Gastroesophageal sphincter (tissue), 4 donors: ENCODE measurements around the gene STX8. TPM values are rescaled to one million over a fixed set of nuclear protein-coding genes. Genes with fewer than 3 reads are reported as not detected.
"Not testable (repeated sequence)": the region's sequence is repeated elsewhere in the genome, so short reads cannot be mapped to it uniquely, and the experiment has no call there.

Source experiments
- ATAC-seq: fragments of 150-250 bp; one replicate; pipeline ENCODE4 v1.9.1; 2016; ENCODE audit warnings: mild to moderate bottlenecking, moderate library complexity
- H3K27ac ChIP-seq, 4 donors: fragments of 200-600 bp; sonication (generic) in 3 of 4; 1 replicate in 3 of 4; 2 replicates in 1 of 4; pipeline ENCODE4 v1.5.1; 2016 to 2019
- H3K27me3 ChIP-seq: fragments of 200-600 bp; sonication (generic); one replicate; pipeline ENCODE4 v1.5.1; 2019
- H3K36me3 ChIP-seq, 2 donors: fragments of 200-600 bp; sonication (generic); one replicate each; pipeline ENCODE4 v1.5.1; 2019; ENCODE audit warnings: control low read depth in 1 of 2
- H3K4me1 ChIP-seq, 3 donors: fragments of 200-600 bp; sonication (generic); 1 replicate in 2 of 3; 2 replicates in 1 of 3; pipeline ENCODE4 v1.5.1; 2016 to 2019; ENCODE audit warnings: control low read depth in 2 of 3
- H3K4me3 ChIP-seq, 2 donors: fragments of 200-600 bp; sonication (generic); one replicate each; pipeline ENCODE4 v1.5.1; 2019; ENCODE audit warnings: mild to moderate bottlenecking in 1 of 2, moderate library complexity in 1 of 2
- H3K9me3 ChIP-seq, 3 donors: fragments of 200-600 bp; sonication (generic); one replicate each; pipeline ENCODE4 v1.5.1; 2017 to 2019; ENCODE audit warnings: control low read depth in 2 of 3
- CTCF ChIP-seq, 4 experiments: fragments of 200-600 bp in 2 of 4; fragments of 450-650 bp in 2 of 4; sonication (generic) in 1 of 4; IDR thresholded peaks; one replicate each; pipeline ENCODE4 v1.5.1; 2017 to 2019; ENCODE audit warnings: antibody characterized with exemption in 4 of 4, mild to moderate bottlenecking in 2 of 4, moderate library complexity in 2 of 4
- EP300 ChIP-seq: sonication (generic); formaldehyde crosslinking; IDR thresholded peaks from one replicate; pipeline ENCODE4 v1.6.1; 2017; ENCODE audit warnings: antibody characterized with exemption, mild to moderate bottlenecking
- POLR2A ChIP-seq, 2 donors: fragments of 450-650 bp; IDR thresholded peaks; one replicate each; pipeline ENCODE4 v1.6.1; 2017; ENCODE audit warnings: antibody characterized with exemption in 2 of 2, mild to moderate bottlenecking in 2 of 2, moderate library complexity in 1 of 2
- POLR2AphosphoS5 ChIP-seq: sonication (generic); formaldehyde crosslinking; IDR thresholded peaks from one replicate; pipeline ENCODE4 v1.6.1; 2017; ENCODE audit warnings: antibody characterized with exemption
- whole genome bisulfite sequencing, 2 donors: methylation state at CpG; one replicate each; pipeline ENCODE4 v1.1.5; 2018; ENCODE audit warnings: low coverage in 1 of 2; 5-methylcytosine and 5-hydroxymethylcytosine counted together
- total RNA-seq, 4 donors: library from RNA; depleted of rRNA; stranded (reverse); fragments of >200 nt; gene quantifications; one replicate each; pipeline ENCODE4 v1.1.0, GENCODE V29; 2016

The STX8 gene
- total RNA-seq, 4 donors from 2014 or later, result 67.9 to 106 (median 87.1) TPM

- peaks cover 0 to 18% (median 0%) of the 10 kb centered on the region in 3 donors for H3K4me1 ChIP-seq
These were observed 211.9 kb downstream of the STX8 start for GRCh38 chr17:9363440-9364350.

GRCh38 chr17:9361188-9361955 lies 214.2 kb downstream of the STX8 start:
- no peak overlapping the region for H3K4me3 ChIP-seq
- no peaks in the 10 kb centered on the region for H3K36me3 ChIP-seq

More at GRCh38 chr17:9363440-9364350, 211.9 kb downstream of the STX8 start:
- 84% methylated on average over 10 to 13 of the region's 13 CpGs for WGBS, 2 donors
- Histone ChIP-seq H3K36me3 (no peaks in the 10 kb centered on the region), H3K4me3 (no peak overlapping the region), H3K27ac (no peak overlapping the region), H3K27me3 (no peaks in the 10 kb centered on the region), H3K9me3 (no peaks in the 10 kb centered on the region)
- no peak for ATAC-seq
- no peak for TF ChIP-seq EP300
- no peak for TF ChIP-seq POLR2AphosphoS5
- no peak for TF ChIP-seq POLR2A (IDR thresholded peaks at IDR 0.05)
- TF ChIP-seq CTCF (IDR thresholded peaks at IDR 0.05), result no peak

GRCh38 chr17:9360677-9361081 lies 214.9 kb downstream of the STX8 start:
- Histone ChIP-seq H3K36me3 (no peaks in the 10 kb centered on the region), H3K27me3 (no peaks in the 10 kb centered on the region), H3K4me1 (peaks cover 0 to 11% (median 0%) of the 10 kb centered on the region in 3 donors), H3K27ac (no peak overlapping the region), H3K9me3 (no peaks in the 10 kb centered on the region), H3K4me3 (no peak overlapping the region)
- TF ChIP-seq POLR2AphosphoS5 (no peak), CTCF (IDR thresholded peaks at IDR 0.05) (no peak), EP300 (no peak), POLR2A (IDR thresholded peaks at IDR 0.05) (no peak)
- 77 to 89% methylated on average over 3 to 9 of the region's 13 CpGs for WGBS, 2 donors
- peak; percentile 74 for ATAC-seq

More at GRCh38 chr17:9361188-9361955, 214.2 kb downstream of the STX8 start:
- H3K27ac ChIP-seq, result no peak overlapping the region
- H3K9me3 ChIP-seq, result no peaks in the 10 kb centered on the region
- H3K4me1 ChIP-seq, result peaks cover 0 to 11% (median 0%) of the 10 kb centered on the region in 3 donors
- WGBS, 2 donors, result 89 to 91% methylated on average over 6 to 7 of the region's 7 CpGs
- peak; percentile 64 for ATAC-seq
- no peaks in the 10 kb centered on the region for H3K27me3 ChIP-seq
- TF ChIP-seq POLR2AphosphoS5 (peak; percentile 58), POLR2A (IDR thresholded peaks at IDR 0.05) (no peak)

GRCh38 chr17:9356488-9356911 lies 219.1 kb downstream of the STX8 start:
- 84% methylated on average over 2 of the region's 3 CpGs; no CpG with 5 or more reads in 1 of the 2 donors for WGBS, 2 donors
- H3K27me3 ChIP-seq, result no peaks in the 10 kb centered on the region
- peak; percentile 38 for ATAC-seq

GRCh38 chr17:9355846-9356245 lies 219.8 kb downstream of the STX8 start:
- WGBS, 2 donors, result 70 to 73% methylated on average over 1 to 3 of the region's 3 CpGs
- Histone ChIP-seq H3K27me3 (no peaks in the 10 kb centered on the region), H3K9me3 (no peaks in the 10 kb centered on the region), H3K4me1 (peaks cover 0 to 2% (median 0%) of the 10 kb centered on the region in 3 donors), H3K36me3 (no peaks in the 10 kb centered on the region), H3K27ac (no peak overlapping the region), H3K4me3 (no peak overlapping the region)
- ATAC-seq, result no peak
- TF ChIP-seq EP300, result no peak
- no peak for TF ChIP-seq POLR2A (IDR thresholded peaks at IDR 0.05)
- no peak for TF ChIP-seq CTCF (IDR thresholded peaks at IDR 0.05)
- TF ChIP-seq POLR2AphosphoS5, result no peak

More at GRCh38 chr17:9356488-9356911, 219.1 kb downstream of the STX8 start:
- TF ChIP-seq POLR2AphosphoS5, result no peak
- H3K4me1 ChIP-seq, result peaks cover 0 to 9% (median 0%) of the 10 kb centered on the region in 3 donors
- no peaks in the 10 kb centered on the region for H3K36me3 ChIP-seq
- no peak overlapping the region for H3K4me3 ChIP-seq
- no peak overlapping the region for H3K27ac ChIP-seq
- no peaks in the 10 kb centered on the region for H3K9me3 ChIP-seq

GRCh38 chr17:9355231-9355630 lies 220.4 kb downstream of the STX8 start:
- H3K27ac ChIP-seq, H3K4me1 ChIP-seq, H3K36me3 ChIP-seq, H3K4me3 ChIP-seq, ATAC-seq, H3K27me3 ChIP-seq, H3K9me3 ChIP-seq: not testable (repeated sequence)
- 91 to 100% methylated on average over 1 to 8 of the region's 10 CpGs for WGBS, 2 donors
